Sigmoid colon (tissue), 4 donors: ENCODE data around the gene RNMT.

Experiments used
- EP300 ChIP-seq, 4 donors: sonication (generic); formaldehyde crosslinking; IDR thresholded peaks; one replicate each; pipeline ENCODE4 v1.6.1; 2017; ENCODE audit warnings: antibody characterized with exemption in 4 of 4
- POLR2AphosphoS5 ChIP-seq, 4 donors: sonication (generic); formaldehyde crosslinking; IDR thresholded peaks; one replicate each; pipeline ENCODE4 v1.6.1; 2017; ENCODE audit warnings: antibody characterized with exemption in 4 of 4
- TF ChIP-seq, protein P1 (sequence below), 4 experiments: fragments of 450-650 bp in 3 of 4; fragments of 200-600 bp in 1 of 4; IDR thresholded peaks; one replicate each; pipeline ENCODE4 v1.5.1; 2016 to 2019; ENCODE audit warnings: antibody characterized with exemption in 4 of 4, mild to moderate bottlenecking in 3 of 4, moderate library complexity in 2 of 4

DNA sequence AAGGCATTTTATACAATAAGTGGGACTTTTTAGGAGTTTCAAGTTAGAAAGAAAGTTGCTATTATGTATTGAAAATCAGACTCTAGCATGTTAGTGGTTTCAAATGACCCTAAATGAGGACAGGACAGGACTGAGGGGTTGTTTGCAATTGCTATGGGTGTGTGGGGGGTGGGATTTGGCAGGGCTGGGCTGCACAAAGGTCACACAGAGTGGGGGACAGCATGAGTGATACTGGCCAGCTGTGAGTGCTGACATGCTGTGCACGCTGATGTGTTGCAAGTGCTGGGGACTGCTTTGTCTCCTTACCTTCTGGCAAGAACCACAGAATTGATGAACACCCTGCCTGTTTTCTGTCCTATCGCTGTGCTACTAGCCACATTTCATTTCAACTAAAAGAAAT, 29.8 kb downstream of the RNMT start:
- TF ChIP-seq, protein P1, sequence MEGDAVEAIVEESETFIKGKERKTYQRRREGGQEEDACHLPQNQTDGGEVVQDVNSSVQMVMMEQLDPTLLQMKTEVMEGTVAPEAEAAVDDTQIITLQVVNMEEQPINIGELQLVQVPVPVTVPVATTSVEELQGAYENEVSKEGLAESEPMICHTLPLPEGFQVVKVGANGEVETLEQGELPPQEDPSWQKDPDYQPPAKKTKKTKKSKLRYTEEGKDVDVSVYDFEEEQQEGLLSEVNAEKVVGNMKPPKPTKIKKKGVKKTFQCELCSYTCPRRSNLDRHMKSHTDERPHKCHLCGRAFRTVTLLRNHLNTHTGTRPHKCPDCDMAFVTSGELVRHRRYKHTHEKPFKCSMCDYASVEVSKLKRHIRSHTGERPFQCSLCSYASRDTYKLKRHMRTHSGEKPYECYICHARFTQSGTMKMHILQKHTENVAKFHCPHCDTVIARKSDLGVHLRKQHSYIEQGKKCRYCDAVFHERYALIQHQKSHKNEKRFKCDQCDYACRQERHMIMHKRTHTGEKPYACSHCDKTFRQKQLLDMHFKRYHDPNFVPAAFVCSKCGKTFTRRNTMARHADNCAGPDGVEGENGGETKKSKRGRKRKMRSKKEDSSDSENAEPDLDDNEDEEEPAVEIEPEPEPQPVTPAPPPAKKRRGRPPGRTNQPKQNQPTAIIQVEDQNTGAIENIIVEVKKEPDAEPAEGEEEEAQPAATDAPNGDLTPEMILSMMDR (IDR thresholded peaks at IDR 0.05), result no peak
- TF ChIP-seq EP300 (IDR thresholded peaks at IDR 0.05), result no peak
- TF ChIP-seq POLR2AphosphoS5 (IDR thresholded peaks at IDR 0.05), result no peak
